NCI-H1105 (cell line): Measurements from ENCODE around the gene ODF2L.

Source experiments
- DNase-seq: peaks from one replicate; lab custom pipeline; 2025; lab: John Stamatoyannopoulos, UW

Gene ODF2L

DNA sequence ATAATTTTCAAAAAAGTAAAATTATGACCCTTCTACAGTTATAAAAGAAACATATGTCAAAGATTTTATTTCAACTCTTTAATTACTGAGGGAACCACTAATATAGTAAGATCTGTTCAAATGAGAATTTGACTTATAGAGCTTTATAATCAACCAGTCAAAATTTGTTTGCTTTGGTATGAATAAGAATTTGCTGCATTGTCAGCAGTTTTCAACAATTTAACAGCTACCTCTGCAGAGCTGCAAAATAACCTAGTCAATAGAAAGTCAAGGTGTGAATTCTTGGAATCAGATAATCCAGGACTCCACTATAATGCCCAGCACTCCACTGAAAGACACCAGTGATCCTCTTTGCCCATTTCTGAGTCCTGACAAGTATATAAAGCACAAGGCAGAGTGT, 78.2 kb downstream of the ODF2L start:
- DNase-seq, result no peak

DNA sequence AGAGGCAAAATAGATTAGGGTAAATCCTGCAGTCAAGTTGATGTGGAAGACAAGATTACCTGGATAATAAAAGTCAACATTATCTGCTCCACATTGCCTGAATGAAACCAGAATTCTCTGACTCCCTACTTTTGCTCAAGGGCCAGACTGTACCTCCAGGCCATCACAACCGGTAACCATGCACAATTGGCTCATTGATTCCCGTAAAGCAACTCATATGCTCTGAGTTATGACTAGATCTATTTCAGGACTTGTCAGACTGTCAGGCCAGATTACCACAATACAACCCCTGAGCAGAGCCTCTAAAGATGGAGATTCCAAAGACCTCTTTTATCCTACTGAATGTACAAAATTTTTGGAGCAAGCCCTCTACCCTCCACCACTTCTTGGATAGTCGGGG, 90.4 kb downstream of the ODF2L start:
- no peak for DNase-seq

DNA sequence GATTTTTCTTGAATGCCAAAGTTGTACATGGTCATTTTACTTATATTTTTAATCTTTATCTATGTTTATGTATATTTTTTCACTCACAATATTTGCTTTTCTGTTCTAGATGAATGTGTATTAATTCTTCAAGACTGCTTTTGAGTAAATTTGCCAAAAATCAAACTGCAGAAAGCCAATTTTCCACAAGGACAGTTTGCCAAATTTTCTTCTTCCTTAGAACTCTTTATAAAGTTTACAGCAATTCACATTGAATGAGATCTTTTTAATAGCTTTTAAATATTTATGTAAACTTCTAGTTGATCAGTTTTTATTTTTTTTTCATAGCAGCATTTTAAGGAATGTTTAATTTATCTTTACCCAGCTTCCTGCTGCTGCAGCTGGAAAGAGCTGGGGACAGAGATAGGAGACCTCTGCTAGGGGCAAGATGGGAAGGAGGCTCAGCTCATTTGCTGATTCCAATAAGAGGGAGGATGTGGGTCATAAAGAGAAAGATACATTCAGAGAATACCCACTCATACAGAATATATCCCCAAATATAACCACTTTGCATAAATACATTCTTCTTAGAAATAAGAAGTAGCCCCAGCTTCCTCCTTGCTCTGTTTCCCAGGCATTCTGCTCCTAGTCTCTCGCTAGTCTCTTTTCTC, 93.0 kb downstream of the ODF2L start:
- DNase-seq, result no peak
